ENCODE measurements around the gene CHRNA9. TPM values are rescaled to one million over a fixed set of nuclear protein-coding genes. Genes with fewer than 3 reads are reported as not detected.

Gene CHRNA9
- total RNA-seq, 1 experiment from 2014 or later, result not detected

DNA sequence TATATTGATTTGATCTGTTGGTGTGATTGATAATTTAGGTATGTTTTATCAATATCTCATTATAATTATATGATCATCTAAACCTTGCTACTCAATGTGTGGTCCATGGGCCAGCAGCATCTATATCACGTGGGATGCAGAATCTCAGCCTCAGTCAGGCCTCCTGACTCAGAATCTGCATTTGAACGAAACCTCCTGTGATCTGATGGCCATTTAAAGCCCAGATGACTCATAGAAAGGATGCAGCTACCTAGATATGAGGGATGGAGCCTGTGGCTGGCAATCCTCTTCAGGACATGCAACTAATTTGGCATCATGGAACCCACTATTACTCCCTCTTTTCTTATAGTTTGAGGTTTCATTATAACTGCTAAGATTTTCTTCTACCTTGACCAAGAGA is 11.3 kb upstream of the CHRNA9 start:
- no TSS peak for BruUV-seq (replicated peaks)
- TF ChIP-seq, protein P1, sequence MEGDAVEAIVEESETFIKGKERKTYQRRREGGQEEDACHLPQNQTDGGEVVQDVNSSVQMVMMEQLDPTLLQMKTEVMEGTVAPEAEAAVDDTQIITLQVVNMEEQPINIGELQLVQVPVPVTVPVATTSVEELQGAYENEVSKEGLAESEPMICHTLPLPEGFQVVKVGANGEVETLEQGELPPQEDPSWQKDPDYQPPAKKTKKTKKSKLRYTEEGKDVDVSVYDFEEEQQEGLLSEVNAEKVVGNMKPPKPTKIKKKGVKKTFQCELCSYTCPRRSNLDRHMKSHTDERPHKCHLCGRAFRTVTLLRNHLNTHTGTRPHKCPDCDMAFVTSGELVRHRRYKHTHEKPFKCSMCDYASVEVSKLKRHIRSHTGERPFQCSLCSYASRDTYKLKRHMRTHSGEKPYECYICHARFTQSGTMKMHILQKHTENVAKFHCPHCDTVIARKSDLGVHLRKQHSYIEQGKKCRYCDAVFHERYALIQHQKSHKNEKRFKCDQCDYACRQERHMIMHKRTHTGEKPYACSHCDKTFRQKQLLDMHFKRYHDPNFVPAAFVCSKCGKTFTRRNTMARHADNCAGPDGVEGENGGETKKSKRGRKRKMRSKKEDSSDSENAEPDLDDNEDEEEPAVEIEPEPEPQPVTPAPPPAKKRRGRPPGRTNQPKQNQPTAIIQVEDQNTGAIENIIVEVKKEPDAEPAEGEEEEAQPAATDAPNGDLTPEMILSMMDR (IDR thresholded peaks at IDR 0.05; ENCODE audit: unreplicated experiment), result no peak
- DNase-seq, result no peak
- Mint-ChIP-seq H3K27ac (ENCODE audit: unreplicated experiment) (no peak overlapping the region), H3K4me3 (ENCODE audit: low read depth, unreplicated experiment) (no peak overlapping the region), H3K4me1 (ENCODE audit: low read depth, unreplicated experiment) (no peaks in the 10 kb centered on the region), H3K9me3 (ENCODE audit: low read depth, unreplicated experiment) (no peaks in the 10 kb centered on the region), H3K27me3 (ENCODE audit: unreplicated experiment) (no peaks in the 10 kb centered on the region), H3K36me3 (ENCODE audit: insufficient read depth, unreplicated experiment) (no peaks in the 10 kb centered on the region)
- CTCF ChIA-PET, result no interaction called here
- intact Hi-C loops (cut with micrococcal nuclease; ENCODE audit: unreplicated experiment), result no loop called here

GRCh38 chr4:40325406-40326019 is 9.6 kb upstream of the CHRNA9 start:
- Mint-ChIP-seq H3K4me3 (ENCODE audit: low read depth, unreplicated experiment) (no peak overlapping the region), H3K27ac (ENCODE audit: unreplicated experiment) (no peak overlapping the region), H3K27me3 (ENCODE audit: unreplicated experiment) (no peaks in the 10 kb centered on the region), H3K4me1 (ENCODE audit: low read depth, unreplicated experiment) (no peaks in the 10 kb centered on the region), H3K36me3 (ENCODE audit: insufficient read depth, unreplicated experiment) (no peaks in the 10 kb centered on the region), H3K9me3 (ENCODE audit: low read depth, unreplicated experiment) (no peaks in the 10 kb centered on the region)
- intact Hi-C loops (cut with micrococcal nuclease; ENCODE audit: unreplicated experiment), result no loop called here
- peak; percentile 41 for DNase-seq
- BruUV-seq (replicated peaks), result no TSS peak
- TF ChIP-seq, protein P1 (IDR thresholded peaks at IDR 0.05; ENCODE audit: unreplicated experiment), result no peak
- CTCF ChIA-PET, result interaction anchor here (0.5 to 0.7 kb wide), 3 partner anchors 9 to 176 kb away, joined by 3 to 9 read pairs (median 5); no protein-coding TSS in a partner anchor

DNA sequence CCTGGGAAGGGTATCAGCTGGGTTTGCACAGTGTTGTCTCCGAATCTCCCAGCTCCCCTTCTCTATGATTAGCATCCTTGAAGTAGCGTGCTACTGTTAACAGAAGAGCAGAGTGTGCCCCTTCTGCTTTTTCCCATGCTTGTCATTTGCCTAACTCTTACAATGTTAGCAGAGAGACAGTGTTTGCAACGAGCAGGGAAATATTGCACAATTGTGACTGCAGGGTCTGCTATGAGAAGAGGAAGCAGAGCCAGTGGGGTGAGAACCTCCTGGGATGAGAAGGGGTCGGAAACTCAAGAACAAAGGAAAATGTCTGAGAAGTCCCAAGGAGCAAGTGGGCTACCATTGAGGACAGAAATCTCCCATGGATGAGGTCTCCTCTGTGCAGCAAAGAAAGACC is 7.8 kb upstream of the CHRNA9 start:
- intact Hi-C loops (cut with micrococcal nuclease; ENCODE audit: unreplicated experiment), result no loop called here
- H3K27me3 Mint-ChIP-seq (ENCODE audit: unreplicated experiment), result no peaks in the 10 kb centered on the region
- H3K4me3 Mint-ChIP-seq (ENCODE audit: low read depth, unreplicated experiment), result no peak overlapping the region
- H3K36me3 Mint-ChIP-seq (ENCODE audit: insufficient read depth, unreplicated experiment), result no peaks in the 10 kb centered on the region
- H3K27ac Mint-ChIP-seq (ENCODE audit: unreplicated experiment), result no peak overlapping the region
- TF ChIP-seq, protein P1 (IDR thresholded peaks at IDR 0.05; ENCODE audit: unreplicated experiment), result no peak
- CTCF ChIA-PET, result no interaction called here
- no peak for DNase-seq
- H3K4me1 Mint-ChIP-seq (ENCODE audit: low read depth, unreplicated experiment), result no peaks in the 10 kb centered on the region
- no peaks in the 10 kb centered on the region for H3K9me3 Mint-ChIP-seq (ENCODE audit: low read depth, unreplicated experiment)
- no TSS peak for BruUV-seq (replicated peaks)

DNA sequence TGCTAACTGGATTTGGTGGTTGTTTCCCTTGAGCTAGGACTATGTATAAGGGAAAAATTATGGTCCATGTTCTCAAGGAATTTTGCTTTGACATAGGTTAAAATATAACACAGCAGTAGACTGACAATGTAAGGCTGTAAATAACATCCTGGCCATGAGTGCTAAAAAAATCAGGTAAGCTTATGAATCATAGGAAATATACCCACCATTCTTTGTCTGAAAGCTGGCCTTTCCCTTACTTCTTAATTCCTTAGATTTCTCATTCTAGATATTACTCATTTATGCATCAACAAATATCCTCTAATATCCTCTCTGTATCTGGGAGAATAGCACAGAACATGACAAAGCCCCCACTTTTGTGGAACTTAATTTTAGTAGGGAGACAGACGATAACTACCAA is 6.8 kb upstream of the CHRNA9 start:
- TF ChIP-seq, protein P1 (IDR thresholded peaks at IDR 0.05; ENCODE audit: unreplicated experiment), result no peak
- no peaks in the 10 kb centered on the region for H3K4me1 Mint-ChIP-seq (ENCODE audit: low read depth, unreplicated experiment)
- no peak for DNase-seq
- CTCF ChIA-PET, result no interaction called here
- H3K4me3 Mint-ChIP-seq (ENCODE audit: low read depth, unreplicated experiment), result no peak overlapping the region
- no TSS peak for BruUV-seq (replicated peaks)
- no peaks in the 10 kb centered on the region for H3K9me3 Mint-ChIP-seq (ENCODE audit: low read depth, unreplicated experiment)
- H3K27me3 Mint-ChIP-seq (ENCODE audit: unreplicated experiment), result no peaks in the 10 kb centered on the region
- intact Hi-C loops (cut with micrococcal nuclease; ENCODE audit: unreplicated experiment), result no loop called here
- no peak overlapping the region for H3K27ac Mint-ChIP-seq (ENCODE audit: unreplicated experiment)
- no peaks in the 10 kb centered on the region for H3K36me3 Mint-ChIP-seq (ENCODE audit: insufficient read depth, unreplicated experiment)

All from Calu3 (cell line).